ENCODE results near the gene MGLL. TPM values are rescaled to one million over a fixed set of nuclear protein-coding genes. Genes with fewer than 3 reads are reported as not detected.

MGLL gene
- total RNA-seq, 1 experiment from 2014 or later: 6.8 TPM

GRCh38 chr3:127700406-127700805 is 121.9 kb downstream of the MGLL start:
- Histone ChIP-seq H3K9ac (ENCODE audit: low read length) (no peak overlapping the region), H3K27ac (ENCODE audit: low read depth, low read length) (no peak overlapping the region), H3K9me3 (ENCODE audit: control insufficient read depth in 1 of 2, insufficient read depth in 1 of 2, low read depth in 1 of 2, low read length in 2 of 2) (0 out of 4 replicates have a peak, but pooled peaks cover 0 to 5% of the 10 kb centered on the region in 2 experiments), H3K4me1 (ENCODE audit: control insufficient read depth in 1 of 2, insufficient read depth in 2 of 2, low read length in 2 of 2) (peaks cover 2 to 29% of the 10 kb centered on the region in 2 experiments; a peak in 2 of 4 replicates), H3K36me3 (ENCODE audit: control insufficient read depth in 1 of 2, insufficient read depth in 2 of 2, low read length in 2 of 2) (no peaks in the 10 kb centered on the region), H3K79me2 (ENCODE audit: insufficient read depth, low read length) (no peaks in the 10 kb centered on the region), H3K9me2 (ENCODE audit: insufficient read depth) (no peaks in the 10 kb centered on the region), H4K20me1 (ENCODE audit: insufficient read depth) (no peaks in the 10 kb centered on the region), H3K27me3 (ENCODE audit: insufficient read depth, low read length) (no peaks in the 10 kb centered on the region), H3K4me2 (ENCODE audit: low read length) (no peak overlapping the region), H3K4me3 (replicated peaks in 1 of 2; ENCODE audit: low read depth in 1 of 2, low read length in 2 of 2) (no peak overlapping the region), H2AFZ (ENCODE audit: low read depth, low read length, poor library complexity, severe bottlenecking) (no peak overlapping the region)
- ChIA-PET POLR2A (no interaction called here), RAD21 (ENCODE audit: low non-redundant PET in 1 of 2, low total read pairs in 2 of 2, uncharacterized antibody in 2 of 2, unreplicated experiment in 2 of 2) (no interaction called here), CTCF (no interaction called here)
- intact Hi-C loops (cut with micrococcal nuclease): no loop called here
- no peak for ATAC-seq
- TF ChIP-seq EGR1 (IDR thresholded peaks at IDR 0.05; ENCODE audit: low read depth): no peak
- no peak for TF ChIP-seq ATF3 (IDR thresholded peaks at IDR 0.05)
- no peak for TF ChIP-seq SIN3A (IDR thresholded peaks at IDR 0.05; ENCODE audit: low read depth)
- no peak for TF ChIP-seq REST (IDR thresholded peaks at IDR 0.05; ENCODE audit: low read depth)
- no peak for TF ChIP-seq CBX3 (IDR thresholded peaks at IDR 0.05; ENCODE audit: low read depth)
- TF ChIP-seq SP1 (IDR thresholded peaks at IDR 0.05; ENCODE audit: low read depth): no peak
- no peak for TF ChIP-seq ELF1 (IDR thresholded peaks at IDR 0.05; ENCODE audit: borderline replicate concordance, low read depth)
- no peak for TF ChIP-seq ZNF274 (IDR thresholded peaks at IDR 0.05; ENCODE audit: low read depth, low read length)
- no peak for TF ChIP-seq MAX (IDR thresholded peaks at IDR 0.05)
- TF ChIP-seq ZBTB33 (IDR thresholded peaks at IDR 0.05; ENCODE audit: extremely low read depth, insufficient replicate concordance, low read length): no peak
- TF ChIP-seq JUND (IDR thresholded peaks at IDR 0.05): no peak
- no peak for TF ChIP-seq POLR2A (IDR thresholded peaks at IDR 0.05; ENCODE audit: borderline replicate concordance, extremely low read depth, insufficient read depth, insufficient read length)
- TF ChIP-seq YY1 (IDR thresholded peaks at IDR 0.05; ENCODE audit: extremely low read depth, insufficient replicate concordance, low read depth, low read length): no peak
- no peak for DNase-seq (ENCODE audit: low read depth, low spot score)
- no TSS peak for BruUV-seq (replicated peaks)
